Tibial nerve (tissue), 3 donors: ENCODE measurements around the gene CERS6.

ENCODE experiments used
- POLR2A ChIP-seq, 2 donors: fragments of 450-650 bp; IDR thresholded peaks; one replicate each; pipeline ENCODE4 v1.6.1; 2017; ENCODE audit warnings: antibody characterized with exemption in 2 of 2, mild to moderate bottlenecking in 2 of 2, moderate library complexity in 2 of 2
- TF ChIP-seq, protein P1 (sequence below), 5 experiments: fragments of 200-600 bp in 3 of 5; fragments of 450-650 bp in 2 of 5; sonication (generic) in 3 of 5; IDR thresholded peaks; one replicate each; pipeline ENCODE4 v1.5.1; 2016 to 2019; ENCODE audit warnings: antibody characterized with exemption in 5 of 5, mild to moderate bottlenecking in 3 of 5, moderate library complexity in 2 of 5

DNA sequence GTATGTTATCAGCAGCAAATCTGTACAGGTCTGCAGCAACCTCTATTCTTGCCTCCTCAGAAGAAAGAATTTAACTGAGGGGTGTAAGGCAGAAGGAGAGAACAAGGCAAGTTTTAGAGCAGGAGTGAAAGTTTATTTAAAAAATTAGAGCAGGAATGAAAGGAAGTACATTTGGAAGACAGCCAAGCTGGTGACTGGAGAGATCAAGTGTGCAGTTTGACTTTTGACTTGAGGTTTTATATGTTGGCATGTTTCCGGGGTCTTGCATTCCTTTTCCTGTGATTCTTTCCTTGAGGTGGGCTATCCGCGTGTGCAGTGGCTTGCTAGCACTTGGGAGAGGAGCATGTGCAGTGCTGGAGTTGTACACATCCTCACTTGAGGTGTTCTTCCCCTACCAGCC lies 16.5 kb upstream of the CERS6 start:
- TF ChIP-seq, protein P1, sequence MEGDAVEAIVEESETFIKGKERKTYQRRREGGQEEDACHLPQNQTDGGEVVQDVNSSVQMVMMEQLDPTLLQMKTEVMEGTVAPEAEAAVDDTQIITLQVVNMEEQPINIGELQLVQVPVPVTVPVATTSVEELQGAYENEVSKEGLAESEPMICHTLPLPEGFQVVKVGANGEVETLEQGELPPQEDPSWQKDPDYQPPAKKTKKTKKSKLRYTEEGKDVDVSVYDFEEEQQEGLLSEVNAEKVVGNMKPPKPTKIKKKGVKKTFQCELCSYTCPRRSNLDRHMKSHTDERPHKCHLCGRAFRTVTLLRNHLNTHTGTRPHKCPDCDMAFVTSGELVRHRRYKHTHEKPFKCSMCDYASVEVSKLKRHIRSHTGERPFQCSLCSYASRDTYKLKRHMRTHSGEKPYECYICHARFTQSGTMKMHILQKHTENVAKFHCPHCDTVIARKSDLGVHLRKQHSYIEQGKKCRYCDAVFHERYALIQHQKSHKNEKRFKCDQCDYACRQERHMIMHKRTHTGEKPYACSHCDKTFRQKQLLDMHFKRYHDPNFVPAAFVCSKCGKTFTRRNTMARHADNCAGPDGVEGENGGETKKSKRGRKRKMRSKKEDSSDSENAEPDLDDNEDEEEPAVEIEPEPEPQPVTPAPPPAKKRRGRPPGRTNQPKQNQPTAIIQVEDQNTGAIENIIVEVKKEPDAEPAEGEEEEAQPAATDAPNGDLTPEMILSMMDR (IDR thresholded peaks at IDR 0.05), result no peak
- TF ChIP-seq POLR2A (IDR thresholded peaks at IDR 0.05), result no peak
